HCT116 (cell line): Measurements from ENCODE around the gene PTGER3. TPM values are rescaled to one million over a fixed set of nuclear protein-coding genes. Genes with fewer than 3 reads are reported as not detected.

ENCODE experiments used
- ATAC-seq: fragments of 200-7000 bp; cut with Tn5 transposase; 2 replicates; pipeline ENCODE4 v1.9.1; 2020; ENCODE audit warnings: mild to moderate bottlenecking, moderate library complexity
- BruUV-seq: library from RNA; stranded (reverse); fragments of 400-500 nt; replicated peaks from 2 replicates; lab custom pipeline; 2021; lab: Mats Ljungman, UMichigan
- CTCF ChIA-PET: fragments of 300-600 bp; sonication (Branson Sonifier 250); formaldehyde crosslinking; loops from one replicate; lab custom pipeline; 2021; ENCODE audit warnings: antibody characterized with exemption; lab: Charles Lee
- POLR2A ChIA-PET: fragments of 300-600, 350-600 bp; sonication (Branson Sonifier 250); formaldehyde crosslinking; loops from one replicate; lab custom pipeline; 2021; ENCODE audit warnings: antibody characterized with exemption; lab: Charles Lee
- RAD21 ChIA-PET, 2 experiments: fragments of 300-600 bp; sonication (Branson Sonifier 250); formaldehyde crosslinking; loops; one replicate each; lab custom pipeline; 2023; ENCODE audit warnings: low total read pairs in 2 of 2; ENCODE audit not compliant: uncharacterized antibody in 2 of 2, unreplicated experiment in 2 of 2, low non-redundant PET in 1 of 2; lab: Charles Lee
- DNase-seq: peaks from one replicate; pipeline ENCODE4 v3.0.0-alpha.2; 2010; ENCODE audit warnings: low read depth, low spot score
- H2AFZ ChIP-seq: fragments of 200-600 bp; shearing (Covaris generic), sonication (generic); 2 replicates; pipeline ENCODE4 v1.6.1; 2017; ENCODE audit warnings: low read depth, mixed run types, mixed read lengths, antibody characterized with exemption, low read length; ENCODE audit not compliant: poor library complexity, severe bottlenecking
- H3K27ac ChIP-seq: 2 replicates; pipeline ENCODE4 v1.5.1; 2012; ENCODE audit warnings: low read depth, low read length
- H3K27me3 ChIP-seq: fragments of 200-600 bp; sonication (generic); 2 replicates; pipeline ENCODE4 v1.6.1; 2016; ENCODE audit warnings: mixed run types, low read length, mixed read lengths; ENCODE audit not compliant: insufficient read depth
- H3K36me3 ChIP-seq, 2 experiments: fragments of 200-500 bp in 1 of 2; fragments of 200-600 bp in 1 of 2; sonication (Bioruptor generic) in 1 of 2; sonication (generic) in 1 of 2; 2 replicates each; pipeline versions ENCODE4 v1.5.1 to v1.6.1; 2014 to 2016; ENCODE audit warnings: low read length in 2 of 2, inconsistent platforms in 1 of 2, mixed read lengths in 1 of 2, mixed run types in 1 of 2; ENCODE audit not compliant: insufficient read depth in 2 of 2, control insufficient read depth in 1 of 2
- H3K4me1 ChIP-seq, 2 experiments: fragments of 200-600 bp in 1 of 2; sonication (generic) in 1 of 2; 2 replicates each; pipeline versions ENCODE4 v1.5.1 to v1.6.1; 2012 to 2017; ENCODE audit warnings: low read length in 2 of 2, inconsistent platforms in 1 of 2, mild to moderate bottlenecking in 1 of 2, mixed read lengths in 1 of 2, mixed run types in 1 of 2, moderate library complexity in 1 of 2; ENCODE audit not compliant: insufficient read depth in 2 of 2, control insufficient read depth in 1 of 2
- H3K4me2 ChIP-seq: fragments of 200-600 bp; sonication (generic); 2 replicates; pipeline ENCODE4 v1.6.1; 2017; ENCODE audit warnings: mixed run types, low read length, mixed read lengths
- H3K4me3 ChIP-seq, 2 experiments: fragments of 200-600 bp in 1 of 2; sonication (generic) in 1 of 2; replicated peaks in 1 of 2; 2 replicates each; pipeline ENCODE4 v1.5.1; 2011 to 2016; ENCODE audit warnings: low read length in 2 of 2, control low read depth in 1 of 2, low read depth in 1 of 2, mild to moderate bottlenecking in 1 of 2, mixed read lengths in 1 of 2, mixed run types in 1 of 2
- H3K79me2 ChIP-seq: fragments of 200-600 bp; sonication (generic); 2 replicates; pipeline ENCODE4 v1.6.1; 2017; ENCODE audit warnings: mild to moderate bottlenecking, mixed run types, low read length, moderate library complexity, mixed read lengths; ENCODE audit not compliant: insufficient read depth
- H3K9ac ChIP-seq: fragments of 200-600 bp; sonication (generic); 2 replicates; pipeline ENCODE4 v1.6.1; 2016; ENCODE audit warnings: low read length, mixed read lengths
- H3K9me2 ChIP-seq: fragments of 200-600 bp; sonication (generic), shearing (Covaris generic); 2 replicates; pipeline ENCODE4 v1.6.1; 2017; ENCODE audit warnings: mixed run types, mild to moderate bottlenecking, moderate library complexity; ENCODE audit not compliant: insufficient read depth
- H3K9me3 ChIP-seq, 2 experiments: fragments of 200-500 bp in 1 of 2; fragments of 200-600 bp in 1 of 2; sonication (Bioruptor generic) in 1 of 2; sonication (generic) in 1 of 2; 2 replicates each; pipeline ENCODE4 v1.6.1; 2014 to 2017; ENCODE audit warnings: low read length in 2 of 2, mixed read lengths in 2 of 2, inconsistent platforms in 1 of 2, low read depth in 1 of 2, mild to moderate bottlenecking in 1 of 2, mixed run types in 1 of 2, moderate library complexity in 1 of 2; ENCODE audit not compliant: control insufficient read depth in 1 of 2, insufficient read depth in 1 of 2
- H4K20me1 ChIP-seq: fragments of 200-600 bp; sonication (generic), shearing (Covaris generic); 2 replicates; pipeline ENCODE4 v1.6.1; 2017; ENCODE audit warnings: mixed run types, mild to moderate bottlenecking, moderate library complexity; ENCODE audit not compliant: insufficient read depth
- ATF3 ChIP-seq: IDR thresholded peaks from 2 replicates; pipeline ENCODE4 v1.6.1; 2012
- CBX3 ChIP-seq: IDR thresholded peaks from 2 replicates; pipeline ENCODE4 v1.6.1; 2012; ENCODE audit warnings: low read depth
- CEBPB ChIP-seq: IDR thresholded peaks from 2 replicates; pipeline ENCODE4 v1.6.1; 2012; ENCODE audit warnings: low read depth
- ELF1 ChIP-seq: IDR thresholded peaks from 2 replicates; pipeline ENCODE4 v1.6.1; 2012; ENCODE audit warnings: low read depth, borderline replicate concordance
- EZH2 ChIP-seq: fragments of 200-600 bp; sonication (generic); IDR thresholded peaks from 2 replicates; pipeline ENCODE4 v1.6.1; 2017; ENCODE audit warnings: antibody characterized with exemption, mixed run types
- EZH2phosphoT487 ChIP-seq: fragments of 200-600 bp; IDR thresholded peaks from 2 replicates; pipeline ENCODE4 v1.6.1; 2018; ENCODE audit warnings: antibody characterized with exemption, borderline replicate concordance
- FOSL1 ChIP-seq: IDR thresholded peaks from 2 replicates; pipeline ENCODE4 v1.6.1; 2012; ENCODE audit warnings: low read depth
- JUND ChIP-seq: IDR thresholded peaks from 2 replicates; pipeline ENCODE4 v1.6.1; 2012
- MAX ChIP-seq: IDR thresholded peaks from 2 replicates; pipeline ENCODE4 v1.6.1; 2012
- POLR2A ChIP-seq: IDR thresholded peaks from 2 replicates; pipeline ENCODE4 v1.7.0; 2011; ENCODE audit warnings: borderline replicate concordance; ENCODE audit not compliant: insufficient read depth, insufficient read length; ENCODE audit errors: extremely low read depth
- POLR2AphosphoS5 ChIP-seq: IDR thresholded peaks from 2 replicates; pipeline ENCODE4 v1.6.1; 2011; ENCODE audit warnings: mild to moderate bottlenecking, low read depth, low read length, moderate library complexity
- RAD21 ChIP-seq: IDR thresholded peaks from 2 replicates; pipeline ENCODE4 v1.6.1; 2012; ENCODE audit warnings: low read depth, mild to moderate bottlenecking
- REST ChIP-seq: IDR thresholded peaks from 2 replicates; pipeline ENCODE4 v1.6.1; 2012; ENCODE audit warnings: low read depth
- SIN3A ChIP-seq: IDR thresholded peaks from 2 replicates; pipeline ENCODE4 v1.6.1; 2012; ENCODE audit warnings: low read depth
- SRF ChIP-seq: IDR thresholded peaks from 2 replicates; pipeline ENCODE4 v1.6.1; 2012; ENCODE audit warnings: low read depth
- TCF7L2 ChIP-seq: IDR thresholded peaks from 2 replicates; pipeline ENCODE4 v1.7.0; 2011; ENCODE audit warnings: borderline replicate concordance, inconsistent platforms; ENCODE audit not compliant: insufficient read depth, insufficient read length; ENCODE audit errors: extremely low read depth
- YY1 ChIP-seq: IDR thresholded peaks from 2 replicates; pipeline ENCODE4 v1.6.1; 2011; ENCODE audit warnings: low read length, low read depth, moderate library complexity, mild to moderate bottlenecking; ENCODE audit not compliant: insufficient replicate concordance; ENCODE audit errors: extremely low read depth
- ZBTB33 ChIP-seq: IDR thresholded peaks from 2 replicates; pipeline ENCODE4 v1.6.1; 2011; ENCODE audit warnings: mild to moderate bottlenecking, low read length, moderate library complexity; ENCODE audit not compliant: insufficient replicate concordance; ENCODE audit errors: extremely low read depth
- ZNF274 ChIP-seq: fragments of 200-500 bp; sonication (Bioruptor generic); IDR thresholded peaks from 2 replicates; pipeline ENCODE4 v1.6.1; 2014; ENCODE audit warnings: mild to moderate bottlenecking, low read depth, low read length, inconsistent platforms
- intact Hi-C: fragments of 100-400 bp; cut with micrococcal nuclease; formaldehyde crosslinking; loops from 2 replicates; pipeline ENCODE4 v1.10.0; 2022
- total RNA-seq: library from RNA; stranded (reverse); gene quantifications from one replicate; pipeline ENCODE4 v1.2.1, GENCODE V29; 2021; ENCODE audit not compliant: unreplicated experiment

The PTGER3 gene
- total RNA-seq, 1 experiment from 2014 or later = 0.05 TPM

GRCh38 chr1:71083271-71083670 lies 35.7 kb upstream of the PTGER3 start:
- H3K36me3 ChIP-seq = peaks cover 2 to 3% of the 10 kb centered on the region in 2 experiments; a peak in 2 of 4 replicates
- RAD21 ChIA-PET = no interaction called here
- TF ChIP-seq JUND = no peak
- TF ChIP-seq SIN3A = no peak
- no peak for TF ChIP-seq ZBTB33
- no peak for TF ChIP-seq REST
- no peak for TF ChIP-seq CEBPB
- TF ChIP-seq RAD21 = no peak
- no peak for TF ChIP-seq MAX
- no peak for TF ChIP-seq ATF3
- TF ChIP-seq FOSL1 = no peak
- TF ChIP-seq ZNF274 = no peak
- no peak for TF ChIP-seq ELF1
- TF ChIP-seq EZH2phosphoT487 = no peak
- no peak for TF ChIP-seq POLR2AphosphoS5
- TF ChIP-seq POLR2A = no peak
- TF ChIP-seq CBX3 = no peak
- TF ChIP-seq EZH2 = no peak
- TF ChIP-seq SRF = no peak
- TF ChIP-seq TCF7L2 = no peak
- TF ChIP-seq YY1 = no peak
- TF ChIP-seq, all 23 proteins: peak for 0
- Histone ChIP-seq H3K9me3 (no peaks in the 10 kb centered on the region), H2AFZ (no peak overlapping the region), H3K4me1 (peaks cover 8 to 13% of the 10 kb centered on the region in 2 experiments; a peak in 2 of 4 replicates), H3K4me2 (no peak overlapping the region), H3K9me2 (no peaks in the 10 kb centered on the region), H3K79me2 (peaks cover 26% of the 10 kb centered on the region), H3K9ac (no peak overlapping the region), H3K27ac (no peak overlapping the region), H4K20me1 (0 out of 2 replicates have a peak, but pooled peaks cover 10% of the 10 kb centered on the region), H3K4me3 (no peak overlapping the region), H3K27me3 (no peaks in the 10 kb centered on the region)
- POLR2A ChIA-PET = no interaction called here
- CTCF ChIA-PET = no interaction called here
- no TSS peak for BruUV-seq
- no peak for DNase-seq
- intact Hi-C loops = no loop called here
- no peak for ATAC-seq
